Measurements from ENCODE around the gene RTKN. TPM values are rescaled to one million over a fixed set of nuclear protein-coding genes. Genes with fewer than 3 reads are reported as not detected.
"Not testable (repeated sequence)": the region's sequence is repeated elsewhere in the genome, so short reads cannot be mapped to it uniquely, and the experiment has no call there.

Gene RTKN
- total and polyA plus RNA-seq, 9 donors, result 35.4 to 58.5 (median 47.6) TPM

- no CpG with 5 or more reads among the region's 3 CpGs for WGBS (ENCODE audit: insufficient coverage)
- Histone ChIP-seq H3K4me1 (ENCODE audit: control insufficient read depth, insufficient read depth, low read length) (peaks cover 24% of the 10 kb centered on the region), H3K36me3 (ENCODE audit: control insufficient read depth, insufficient read depth, low read length) (peaks cover 35% of the 10 kb centered on the region), H3K27ac (ENCODE audit: low read length) (no peak overlapping the region), H3K27me3 (ENCODE audit: control insufficient read depth, insufficient read depth, low read length) (no peaks in the 10 kb centered on the region), H3K9me3 (replicated peaks; ENCODE audit: control insufficient read depth, low read depth, low read length) (no peaks in the 10 kb centered on the region), H3K4me3 (ENCODE audit: low read length) (peak overlapping the region; percentile 86)
- no peak for DNase-seq
Observed at GRCh38 chr2:74481431-74481830, 39.7 kb upstream of the RTKN start.

GRCh38 chr2:74474899-74475298, 33.2 kb upstream of the RTKN start:
- H3K4me3 ChIP-seq (ENCODE audit: low read length), result no peak overlapping the region
- no peak for DNase-seq
- H3K27me3 ChIP-seq (ENCODE audit: control insufficient read depth, insufficient read depth, low read length), result no peaks in the 10 kb centered on the region
- H3K27ac ChIP-seq (ENCODE audit: low read length), result no peak overlapping the region
- H3K4me1 ChIP-seq (ENCODE audit: control insufficient read depth, insufficient read depth, low read length), result peaks cover 11% of the 10 kb centered on the region
- peaks cover 39% of the 10 kb centered on the region for H3K36me3 ChIP-seq (ENCODE audit: control insufficient read depth, insufficient read depth, low read length)
- no peaks in the 10 kb centered on the region for H3K9me3 ChIP-seq (replicated peaks; ENCODE audit: control insufficient read depth, low read depth, low read length)
- 78% methylated on average over 5 of the region's 5 CpGs for WGBS (ENCODE audit: insufficient coverage)

GRCh38 chr2:74474481-74474880, 32.7 kb upstream of the RTKN start:
- H3K36me3 ChIP-seq (ENCODE audit: control insufficient read depth, insufficient read depth, low read length), result peaks cover 38% of the 10 kb centered on the region
- DNase-seq, result no peak
- H3K9me3 ChIP-seq (replicated peaks; ENCODE audit: control insufficient read depth, low read depth, low read length), result no peaks in the 10 kb centered on the region
- H3K4me1 ChIP-seq (ENCODE audit: control insufficient read depth, insufficient read depth, low read length), result peaks cover 11% of the 10 kb centered on the region
- no peak overlapping the region for H3K27ac ChIP-seq (ENCODE audit: low read length)
- no peak overlapping the region for H3K4me3 ChIP-seq (ENCODE audit: low read length)
- 91% methylated on average over 6 of the region's 6 CpGs for WGBS (ENCODE audit: insufficient coverage)
- no peaks in the 10 kb centered on the region for H3K27me3 ChIP-seq (ENCODE audit: control insufficient read depth, insufficient read depth, low read length)

GRCh38 chr2:74472945-74473258, 31.2 kb upstream of the RTKN start:
- no peak for DNase-seq
- H3K36me3 ChIP-seq (ENCODE audit: control insufficient read depth, insufficient read depth, low read length), result peaks cover 34% of the 10 kb centered on the region

GRCh38 chr2:74472086-74472944, 30.6 kb upstream of the RTKN start, which contains the start of gene MRPL53:
MRPL53 (minus strand) TSS chr2:74472680; CDS start chr2:74472660, 20 bp downstream.
- Histone ChIP-seq H3K4me3 (ENCODE audit: low read length) (peak within 1 kb of the TSS; percentile 51), H3K4me1 (ENCODE audit: control insufficient read depth, insufficient read depth, low read length) (peaks cover 11% of the 10 kb centered on the region), H3K36me3 (ENCODE audit: control insufficient read depth, insufficient read depth, low read length) (peaks cover 29% of the 10 kb centered on the region), H3K27me3 (ENCODE audit: control insufficient read depth, insufficient read depth, low read length) (no peaks in the 10 kb centered on the region), H3K9me3 (replicated peaks; ENCODE audit: control insufficient read depth, low read depth, low read length) (no peaks in the 10 kb centered on the region), H3K27ac (ENCODE audit: low read length) (peak within 1 kb of the TSS; percentile 86)
- WGBS (ENCODE audit: insufficient coverage), result 0% methylated on average over 62 of the region's 66 CpGs
- DNase-seq, result peak; percentile 98

More at GRCh38 chr2:74472945-74473258, 31.2 kb upstream of the RTKN start:
- H3K4me1 ChIP-seq (ENCODE audit: control insufficient read depth, insufficient read depth, low read length), result peaks cover 11% of the 10 kb centered on the region
- peak overlapping the region; percentile 51 for H3K4me3 ChIP-seq (ENCODE audit: low read length)
- H3K9me3 ChIP-seq (replicated peaks; ENCODE audit: control insufficient read depth, low read depth, low read length), result no peaks in the 10 kb centered on the region
- H3K27ac ChIP-seq (ENCODE audit: low read length), result peak overlapping the region; percentile 86
- WGBS (ENCODE audit: insufficient coverage), result 0% methylated on average over 3 of the region's 7 CpGs
- H3K27me3 ChIP-seq (ENCODE audit: control insufficient read depth, insufficient read depth, low read length), result no peaks in the 10 kb centered on the region

GRCh38 chr2:74471332-74472065, 29.8 kb upstream of the RTKN start:
- no peaks in the 10 kb centered on the region for H3K27me3 ChIP-seq (ENCODE audit: control insufficient read depth, insufficient read depth, low read length)
- DNase-seq, result no peak
- H3K27ac ChIP-seq (ENCODE audit: low read length), result peak overlapping the region; percentile 86
- 45% methylated on average over 4 of the region's 16 CpGs for WGBS (ENCODE audit: insufficient coverage)
- H3K4me1 ChIP-seq (ENCODE audit: control insufficient read depth, insufficient read depth, low read length), result peaks cover 11% of the 10 kb centered on the region
- peaks cover 22% of the 10 kb centered on the region for H3K36me3 ChIP-seq (ENCODE audit: control insufficient read depth, insufficient read depth, low read length)
- H3K9me3 ChIP-seq (replicated peaks; ENCODE audit: control insufficient read depth, low read depth, low read length), result no peaks in the 10 kb centered on the region
- peak overlapping the region; percentile 51 for H3K4me3 ChIP-seq (ENCODE audit: low read length)

GRCh38 chr2:74470742-74471141, 29.0 kb upstream of the RTKN start:
- not testable (repeated sequence) for H3K27ac ChIP-seq (ENCODE audit: low read length); DNase-seq; H3K4me3 ChIP-seq (ENCODE audit: low read length); H3K9me3 ChIP-seq (replicated peaks; ENCODE audit: control insufficient read depth, low read depth, low read length); H3K27me3 ChIP-seq (ENCODE audit: control insufficient read depth, insufficient read depth, low read length)
- Histone ChIP-seq H3K4me1 (ENCODE audit: control insufficient read depth, insufficient read depth, low read length) (peaks cover 11% of the 10 kb centered on the region), H3K36me3 (ENCODE audit: control insufficient read depth, insufficient read depth, low read length) (peaks cover 17% of the 10 kb centered on the region)
- 95% methylated on average over 4 of the region's 12 CpGs for WGBS (ENCODE audit: insufficient coverage)

GRCh38 chr2:74464406-74464805, 22.7 kb upstream of the RTKN start:
- H3K27me3 ChIP-seq (ENCODE audit: control insufficient read depth, insufficient read depth, low read length), result no peaks in the 10 kb centered on the region
- peak; percentile 19 for DNase-seq
- H3K9me3 ChIP-seq (replicated peaks; ENCODE audit: control insufficient read depth, low read depth, low read length), result no peaks in the 10 kb centered on the region
- H3K36me3 ChIP-seq (ENCODE audit: control insufficient read depth, insufficient read depth, low read length), result peaks cover 26% of the 10 kb centered on the region
- peak overlapping the region; percentile 90 for H3K4me3 ChIP-seq (ENCODE audit: low read length)
- WGBS (ENCODE audit: insufficient coverage), result under 1% methylated on average over 11 of the region's 13 CpGs
- H3K4me1 ChIP-seq (ENCODE audit: control insufficient read depth, insufficient read depth, low read length), result peaks cover 13% of the 10 kb centered on the region
- peak overlapping the region; percentile 7 for H3K27ac ChIP-seq (ENCODE audit: low read length)

GRCh38 chr2:74462786-74463105, 21.0 kb upstream of the RTKN start:
- 80% methylated on average over 1 of the region's 4 CpGs for WGBS (ENCODE audit: insufficient coverage)
- H3K9me3 ChIP-seq (replicated peaks; ENCODE audit: control insufficient read depth, low read depth, low read length), result no peaks in the 10 kb centered on the region
- H3K4me3 ChIP-seq (ENCODE audit: low read length), result no peak overlapping the region
- H3K4me1 ChIP-seq (ENCODE audit: control insufficient read depth, insufficient read depth, low read length), result peaks cover 19% of the 10 kb centered on the region
- no peaks in the 10 kb centered on the region for H3K27me3 ChIP-seq (ENCODE audit: control insufficient read depth, insufficient read depth, low read length)
- DNase-seq, result no peak
- H3K36me3 ChIP-seq (ENCODE audit: control insufficient read depth, insufficient read depth, low read length), result peaks cover 26% of the 10 kb centered on the region
- H3K27ac ChIP-seq (ENCODE audit: low read length), result no peak overlapping the region

GRCh38 chr2:74462054-74462785, 20.5 kb upstream of the RTKN start:
- H3K36me3 ChIP-seq (ENCODE audit: control insufficient read depth, insufficient read depth, low read length), result peaks cover 26% of the 10 kb centered on the region
- H3K27me3 ChIP-seq (ENCODE audit: control insufficient read depth, insufficient read depth, low read length), result no peaks in the 10 kb centered on the region
- 93% methylated on average over 12 of the region's 20 CpGs for WGBS (ENCODE audit: insufficient coverage)
- no peak for DNase-seq
- no peak overlapping the region for H3K27ac ChIP-seq (ENCODE audit: low read length)
- H3K9me3 ChIP-seq (replicated peaks; ENCODE audit: control insufficient read depth, low read depth, low read length), result no peaks in the 10 kb centered on the region
- peaks cover 19% of the 10 kb centered on the region for H3K4me1 ChIP-seq (ENCODE audit: control insufficient read depth, insufficient read depth, low read length)
- H3K4me3 ChIP-seq (ENCODE audit: low read length), result no peak overlapping the region
